ENCODE measurements around the gene SCUBE1.
A peak's percentile ranks its signal among the peaks of the same experiment; 100 is the strongest.

SCUBE1 gene

DNA sequence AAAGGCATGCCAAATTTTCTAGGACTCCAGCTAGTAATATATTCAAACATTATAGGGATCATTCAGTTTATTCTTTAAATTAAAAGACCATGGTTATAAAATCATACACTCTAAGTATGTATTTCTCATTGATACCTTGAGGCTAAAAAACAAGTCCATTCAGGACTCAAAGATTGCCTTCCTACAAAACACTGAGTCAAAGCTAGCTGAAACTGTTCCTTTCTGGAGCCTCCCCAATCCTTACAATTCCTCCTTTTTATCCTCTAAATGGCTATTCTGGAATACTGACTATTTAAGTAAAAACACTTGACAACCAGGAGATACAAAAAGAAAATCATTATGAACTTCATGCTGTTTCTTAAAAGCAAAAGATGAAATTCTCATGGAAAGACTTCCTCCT lies 151.3 kb downstream of the SCUBE1 start:
- no peak overlapping the region for H3K4me3 ChIP-seq (ENCODE audit: low read depth, low read length)
- no peak for DNase-seq (ENCODE audit: low read depth)
- TF ChIP-seq CTCF (IDR thresholded peaks at IDR 0.05; ENCODE audit: low read depth, low read length) (no peak), MYC (IDR thresholded peaks at IDR 0.05; ENCODE audit: low read depth, low read length) (no peak), POLR2A (IDR thresholded peaks at IDR 0.05; ENCODE audit: extremely low read depth, insufficient read length) (no peak), MAX (IDR thresholded peaks at IDR 0.05; ENCODE audit: low read depth, low read length) (no peak)

- H3K4me3 ChIP-seq (ENCODE audit: low read depth, low read length) = no peak overlapping the region
- TF ChIP-seq MYC (IDR thresholded peaks at IDR 0.05; ENCODE audit: low read depth, low read length) (no peak), MAX (IDR thresholded peaks at IDR 0.05; ENCODE audit: low read depth, low read length) (no peak), CTCF (IDR thresholded peaks at IDR 0.05; ENCODE audit: low read depth, low read length) (no peak), POLR2A (IDR thresholded peaks at IDR 0.05; ENCODE audit: extremely low read depth, insufficient read length) (no peak)
- no peak for DNase-seq (ENCODE audit: low read depth)
These were observed 154.2 kb downstream of the SCUBE1 start for GRCh38 chr22:43188829-43189545.

DNA sequence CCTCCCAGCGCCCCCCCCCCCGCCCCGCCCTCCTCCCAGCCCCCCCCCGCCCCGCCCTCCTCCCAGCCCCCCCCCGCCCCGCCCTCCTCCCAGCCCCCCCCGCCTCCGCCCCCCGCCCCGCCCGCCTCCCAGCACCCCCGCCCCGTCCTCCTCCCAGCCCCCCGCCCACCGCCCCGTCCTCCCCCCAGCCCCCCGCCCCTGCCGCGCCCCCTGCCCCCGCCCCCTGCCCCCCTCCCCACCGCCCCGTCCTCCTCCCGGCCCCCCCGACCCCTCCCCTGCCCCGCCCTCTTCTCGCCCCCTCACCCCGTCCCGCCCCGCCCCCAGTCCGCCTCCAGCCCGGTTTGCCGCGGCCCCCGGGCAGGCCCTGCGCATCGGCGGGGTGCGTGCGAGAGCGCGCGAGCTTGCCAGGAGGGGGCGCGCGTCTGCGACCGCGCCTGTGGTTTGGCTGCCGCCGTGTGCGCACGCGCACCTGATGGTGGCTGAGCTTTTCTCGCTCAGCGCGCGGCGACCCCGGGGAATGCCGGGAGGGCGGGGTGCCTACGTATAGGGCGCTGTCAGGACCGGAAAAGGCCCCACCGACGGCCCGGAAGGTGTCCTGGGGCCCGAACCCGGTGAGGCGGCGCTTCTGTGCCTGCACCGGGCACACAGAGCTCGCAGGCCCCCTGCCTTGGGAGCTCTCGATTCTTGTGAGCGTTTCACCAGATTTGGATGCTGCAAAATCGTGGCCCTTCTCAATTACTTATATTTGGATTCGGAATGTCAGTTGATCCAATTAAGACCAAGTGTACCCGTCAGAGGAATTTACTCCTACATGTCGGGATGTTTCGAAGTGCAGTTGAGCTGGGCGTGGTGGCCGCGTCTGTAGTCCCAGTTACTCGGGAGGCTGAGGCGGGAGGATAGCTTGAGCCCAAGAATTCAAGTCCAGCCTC lies 155.7 kb downstream of the SCUBE1 start:
- TF ChIP-seq CTCF (IDR thresholded peaks at IDR 0.05; ENCODE audit: low read depth, low read length) (peak; percentile 51), POLR2A (IDR thresholded peaks at IDR 0.05; ENCODE audit: extremely low read depth, insufficient read length) (peak; percentile 78), MYC (IDR thresholded peaks at IDR 0.05; ENCODE audit: low read depth, low read length) (0 out of 2 replicates have a peak, but pooled peaks have one; percentile 33), MAX (IDR thresholded peaks at IDR 0.05; ENCODE audit: low read depth, low read length) (no peak)
- DNase-seq (ENCODE audit: low read depth) = peak; percentile 96
- peak overlapping the region; percentile 78 for H3K4me3 ChIP-seq (ENCODE audit: low read depth, low read length)

GRCh38 chr22:43186272-43187170 lies 156.7 kb downstream of the SCUBE1 start, which contains the start of gene TTLL12:
Gene TTLL12, minus strand, starts transcription at chr22:43187134. Its CDS starts 65 bp downstream, at chr22:43187069.
- H3K4me3 ChIP-seq (ENCODE audit: low read depth, low read length) = peak within 1 kb of the TSS; percentile 97
- DNase-seq (ENCODE audit: low read depth) = peak; percentile 72
- TF ChIP-seq POLR2A (IDR thresholded peaks at IDR 0.05; ENCODE audit: extremely low read depth, insufficient read length) (peak; percentile 36), MAX (IDR thresholded peaks at IDR 0.05; ENCODE audit: low read depth, low read length) (peak; percentile 73), CTCF (IDR thresholded peaks at IDR 0.05; ENCODE audit: low read depth, low read length) (no peak), MYC (IDR thresholded peaks at IDR 0.05; ENCODE audit: low read depth, low read length) (peak; percentile 85)

GRCh38 chr22:43185860-43186261 lies 157.3 kb downstream of the SCUBE1 start:
- peak; percentile 21 for DNase-seq (ENCODE audit: low read depth)
- H3K4me3 ChIP-seq (ENCODE audit: low read depth, low read length) = peak overlapping the region; percentile 97
- no peak for TF ChIP-seq POLR2A (IDR thresholded peaks at IDR 0.05; ENCODE audit: extremely low read depth, insufficient read length)
